HG03520 (cell line): Measurements from ENCODE around the gene SHLD2.
"Not testable (repeated sequence)": the region's sequence is repeated elsewhere in the genome, so short reads cannot be mapped to it uniquely, and the experiment has no call there.

Experiments used
- ATAC-seq: cut with Tn5 transposase; IDR thresholded peaks from one replicate; pipeline ENCODE4 v1.9.1; 2021; ENCODE audit warnings: mild to moderate bottlenecking, moderate library complexity; ENCODE audit not compliant: unreplicated experiment

SHLD2 gene

GRCh38 chr10:87094373-87095235, at the start of gene SHLD2, which contains the start of gene GLUD1:
TSS of gene SHLD2 (plus strand) at chr10:87095206. CDS start at chr10:87151355, 56,149 bp downstream.
TSS of gene GLUD1 (minus strand) at chr10:87094843. CDS start at chr10:87094769, 74 bp downstream.
- ATAC-seq, result peak; percentile 63

GRCh38 chr10:87045434-87045938, 49.5 kb upstream of the SHLD2 start:
- no peak for ATAC-seq

DNA sequence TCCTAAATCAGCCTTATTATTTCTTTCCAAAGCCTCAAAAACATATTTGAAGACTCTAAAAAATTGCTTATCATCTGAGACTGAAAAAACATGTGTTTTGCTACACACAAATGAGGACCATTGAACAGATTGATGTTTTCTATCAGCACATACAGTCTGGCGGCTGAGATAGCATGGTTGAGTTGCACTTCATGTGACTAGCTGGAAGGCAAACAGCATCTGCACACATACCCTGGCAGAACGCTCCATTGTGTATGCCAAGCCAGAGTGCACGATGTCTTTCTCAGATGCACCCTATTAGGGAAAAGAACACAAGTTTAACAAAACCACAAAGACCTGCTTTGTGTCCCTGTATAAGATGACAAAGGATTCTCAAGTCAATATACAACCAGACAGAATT, 41.9 kb upstream of the SHLD2 start:
- ATAC-seq, result no peak

- no peak for ATAC-seq
These were observed 41.3 kb upstream of the SHLD2 start for GRCh38 chr10:87053577-87054181.

DNA sequence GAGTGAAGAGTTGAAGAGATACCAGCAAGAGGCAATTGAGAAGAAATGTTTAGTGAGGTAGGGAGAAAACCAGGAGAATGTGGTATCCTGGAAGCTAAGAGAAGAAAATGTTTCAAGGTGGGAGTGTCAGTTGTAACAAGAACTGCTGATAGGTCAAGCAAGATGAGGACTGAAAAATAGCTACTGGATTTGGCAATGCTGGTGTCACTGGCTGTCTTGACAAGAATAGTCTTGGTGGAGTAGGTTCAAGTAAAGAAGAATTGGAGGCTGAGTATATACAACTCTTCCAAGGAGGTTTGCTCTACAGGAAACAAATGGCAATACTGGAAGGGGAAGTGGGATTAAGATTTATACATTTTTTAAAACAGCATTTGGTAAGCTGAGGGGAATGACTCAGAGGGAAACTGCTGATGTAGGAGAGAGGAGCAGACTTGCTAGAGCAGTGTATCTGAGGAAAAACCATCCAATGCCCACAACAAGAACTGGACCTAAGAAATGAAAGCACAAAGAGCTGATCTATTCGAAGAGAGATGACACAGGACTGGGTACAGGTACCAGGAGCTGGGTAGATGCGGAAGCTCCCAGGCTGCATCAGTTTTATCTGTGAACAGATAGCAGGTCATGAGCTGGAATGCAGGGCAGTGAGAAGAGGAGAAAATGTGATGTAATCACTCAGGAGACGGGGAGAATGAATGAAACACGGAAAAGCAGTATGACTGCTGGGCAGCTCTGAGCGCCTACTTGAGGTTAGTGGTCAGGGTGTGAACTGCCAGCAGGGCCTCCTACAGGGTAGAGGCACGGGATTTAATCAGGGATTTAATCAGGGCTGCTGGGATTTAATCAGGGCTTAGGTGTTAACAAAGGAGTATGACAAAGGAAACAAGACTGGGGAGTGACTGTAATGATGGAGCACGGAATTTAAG, 40.4 kb upstream of the SHLD2 start:
- no peak for ATAC-seq

DNA sequence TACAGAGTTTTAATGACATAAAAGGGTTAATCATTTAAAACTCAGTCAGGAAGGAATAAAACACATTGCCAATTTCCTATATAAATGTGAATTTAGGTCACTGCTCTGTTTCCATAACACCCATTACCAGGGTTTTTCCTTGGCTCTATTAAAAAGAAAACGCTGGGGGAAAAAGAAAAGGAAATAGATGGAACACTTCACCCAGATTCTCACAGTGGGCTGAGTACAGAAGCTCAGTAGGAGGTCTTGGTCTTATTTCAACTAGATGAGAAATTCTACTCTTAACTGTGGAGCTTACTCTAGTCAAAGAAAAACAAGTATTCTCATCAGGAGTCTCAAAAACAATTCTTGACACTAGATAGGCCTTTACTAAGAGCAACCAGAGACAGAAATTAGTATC, 36.8 kb upstream of the SHLD2 start:
- no peak for ATAC-seq

DNA sequence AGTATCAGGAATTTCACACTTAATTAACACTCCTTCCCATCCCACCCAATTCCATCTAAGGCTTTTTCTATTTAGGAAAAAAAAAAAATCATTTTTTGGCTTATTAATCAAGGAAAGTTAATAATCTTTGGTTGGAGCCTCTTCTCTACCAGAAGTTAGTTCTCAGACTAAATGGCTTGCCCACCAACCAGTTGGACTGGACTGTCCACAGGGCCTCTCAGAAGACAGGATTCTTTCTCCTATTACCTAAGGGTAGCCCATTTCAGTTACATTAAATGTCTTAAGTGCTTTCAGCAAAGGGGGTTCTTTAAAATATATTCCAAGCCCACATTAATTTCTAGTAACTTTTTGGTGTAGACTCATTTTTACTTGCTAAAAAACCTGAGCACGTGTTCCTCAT, 35.6 kb upstream of the SHLD2 start:
- ATAC-seq, result no peak

- ATAC-seq, result no peak
These were observed 34.6 kb upstream of the SHLD2 start for GRCh38 chr10:87060280-87060928.

DNA sequence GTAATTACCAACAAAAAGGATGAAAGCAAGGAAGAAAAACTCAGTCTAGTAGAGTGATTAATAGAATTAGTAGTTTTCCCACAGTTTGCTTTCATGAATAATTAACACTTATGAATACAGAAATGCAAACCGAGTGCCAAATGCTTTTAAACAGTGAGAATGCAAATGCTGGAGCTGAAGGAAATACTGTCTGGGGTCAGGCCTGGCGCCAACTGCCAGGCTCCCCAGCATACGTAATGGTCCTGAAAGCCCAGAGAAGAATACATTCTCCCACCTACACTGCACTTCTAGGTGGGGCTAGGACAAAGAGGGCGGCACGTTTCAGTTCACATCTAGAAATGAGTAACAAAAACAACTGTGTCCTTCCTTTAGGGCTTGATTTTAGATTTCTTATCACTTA, 30.4 kb upstream of the SHLD2 start:
- no peak for ATAC-seq

DNA sequence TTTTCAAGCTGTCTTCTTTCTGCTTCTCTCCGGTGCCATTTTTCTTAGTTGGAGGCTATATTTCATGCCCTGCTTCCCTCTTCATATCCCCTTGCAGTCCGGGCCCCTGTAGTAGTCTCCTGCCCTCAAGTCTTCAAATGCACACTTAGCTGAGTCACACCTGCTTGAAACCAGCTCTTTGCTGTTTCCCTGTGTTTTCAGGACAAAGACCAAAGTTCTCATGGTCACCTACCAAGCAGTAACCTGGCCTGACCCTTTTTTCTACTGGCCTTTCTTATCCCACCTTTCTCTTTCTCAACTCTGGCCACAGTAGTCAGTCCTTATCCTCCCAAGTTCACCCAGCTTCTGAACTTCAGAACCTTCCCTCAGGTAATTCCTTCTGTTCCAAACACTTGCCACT, 28.8 kb upstream of the SHLD2 start:
- no peak for ATAC-seq

DNA sequence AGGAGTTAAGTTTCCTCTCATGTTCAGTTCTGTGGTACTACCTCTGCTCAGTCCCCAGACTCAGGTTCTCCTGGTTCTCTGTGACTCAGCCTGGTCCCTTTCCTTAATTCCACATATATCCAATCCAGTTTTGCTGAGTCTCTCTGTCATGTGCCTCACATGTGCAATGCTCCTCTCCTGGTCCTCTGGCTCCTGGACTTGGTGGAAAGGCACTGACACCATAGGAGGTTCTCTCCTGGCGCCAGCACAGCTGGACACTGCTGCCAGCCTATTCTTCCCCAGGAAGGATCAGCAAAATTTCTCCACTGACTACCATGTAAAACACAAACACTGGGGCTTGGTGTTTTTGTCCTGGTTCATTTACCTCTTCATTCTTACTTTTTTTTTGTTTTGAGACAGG, 28.1 kb upstream of the SHLD2 start:
- ATAC-seq, result no peak

- no peak for ATAC-seq
These were observed 26.7 kb upstream of the SHLD2 start for GRCh38 chr10:87068281-87068680.

GRCh38 chr10:87072449-87072848, 22.6 kb upstream of the SHLD2 start:
- no peak for ATAC-seq

DNA sequence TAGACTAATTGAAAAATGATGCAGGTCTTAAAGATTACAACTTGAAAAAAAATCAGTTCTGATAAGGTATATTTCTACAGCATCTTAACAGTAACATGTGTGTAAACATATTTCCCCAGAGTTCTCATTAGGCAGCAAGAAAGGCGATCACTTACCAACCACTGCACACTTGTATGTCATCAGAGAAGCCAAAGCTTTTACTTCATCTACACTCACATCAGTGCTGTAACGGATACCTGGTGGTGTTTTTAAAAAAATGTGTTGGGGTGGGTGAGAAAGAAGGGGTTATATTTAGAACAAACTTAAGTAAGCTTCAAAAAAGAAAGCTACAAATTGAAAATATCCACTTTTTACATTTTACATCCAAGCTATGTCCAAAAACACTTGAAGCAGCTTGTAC, 18.6 kb upstream of the SHLD2 start:
- ATAC-seq, result not testable (repeated sequence)

DNA sequence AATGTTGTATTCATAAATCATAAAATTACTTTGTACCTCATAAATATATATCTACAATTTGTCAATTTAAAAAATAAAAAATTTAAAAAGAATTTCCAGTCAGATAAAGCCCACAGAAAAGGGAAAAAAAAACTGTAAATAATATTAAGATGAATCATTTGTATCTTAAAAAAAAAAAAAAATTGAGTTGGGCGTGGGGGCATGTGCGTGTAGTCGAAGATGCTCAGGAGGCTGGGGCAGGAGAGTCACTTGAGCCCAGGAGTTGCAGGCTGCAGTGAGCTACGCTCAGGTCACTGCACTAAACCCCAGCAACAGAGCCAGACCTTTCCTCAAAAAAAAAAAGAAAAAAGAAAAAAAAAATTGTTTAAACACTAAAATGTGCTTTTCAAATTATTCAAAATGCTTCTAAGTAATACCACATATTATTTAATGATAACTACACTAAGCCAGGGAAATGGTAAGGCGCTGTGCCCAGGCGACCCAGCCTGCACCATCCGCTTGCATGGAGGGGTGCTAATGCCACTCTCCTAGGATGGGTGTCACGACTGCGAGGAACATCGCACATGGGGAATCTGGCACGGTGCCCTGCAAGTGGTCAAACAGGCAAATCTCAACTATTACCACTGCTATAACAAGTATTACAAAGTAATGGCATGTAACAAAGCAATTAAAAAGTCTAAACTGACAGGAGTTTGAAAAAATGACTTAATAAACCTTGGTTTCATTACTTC, 15.7 kb upstream of the SHLD2 start:
- ATAC-seq, result no peak

GRCh38 chr10:87080621-87081020, 14.4 kb upstream of the SHLD2 start:
- not testable (repeated sequence) for ATAC-seq

DNA sequence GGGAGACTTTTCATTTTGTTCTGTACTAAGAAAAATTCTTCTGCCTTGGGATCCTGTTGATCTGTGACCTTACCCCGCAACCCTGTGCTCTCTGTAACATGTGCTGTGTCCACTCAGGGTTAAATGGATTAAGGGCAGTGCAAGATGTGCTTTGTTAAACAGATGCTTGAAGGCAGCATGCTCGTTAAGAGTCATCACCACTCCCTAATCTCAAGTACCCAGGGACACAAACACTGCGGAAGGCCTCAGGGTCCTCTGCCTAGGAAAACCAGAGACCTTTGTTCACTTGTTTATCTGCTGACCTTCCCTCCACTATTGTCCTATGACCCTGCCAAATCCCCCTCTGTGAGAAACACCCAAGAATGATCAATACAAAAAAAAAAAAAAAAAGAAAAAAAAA, 13.4 kb upstream of the SHLD2 start:
- ATAC-seq, result not testable (repeated sequence)

- not testable (repeated sequence) for ATAC-seq
These were observed 12.8 kb upstream of the SHLD2 start for GRCh38 chr10:87082219-87082618.

GRCh38 chr10:87083576-87084290, 11.3 kb upstream of the SHLD2 start:
- peak; percentile 28 for ATAC-seq
